Loucy (cell line): Measurements from ENCODE around the gene NLRC4.

Source experiments
- H2AFZ ChIP-seq: fragments of 200-600 bp; sonication (generic); 2 replicates; pipeline ENCODE4 v1.6.0; 2016; ENCODE audit warnings: antibody characterized with exemption, mild to moderate bottlenecking, low read length, moderate library complexity
- H3F3A ChIP-seq: fragments of 200-600 bp; 2 replicates; pipeline ENCODE4 v1.6.0; 2016; ENCODE audit warnings: antibody characterized with exemption, low read depth, mild to moderate bottlenecking
- H3K27me3 ChIP-seq: fragments of 200-600 bp; sonication (generic); 2 replicates; pipeline ENCODE4 v1.6.1; 2014; ENCODE audit warnings: low read length, mild to moderate bottlenecking; ENCODE audit not compliant: insufficient read depth, poor library complexity, severe bottlenecking
- H3K36me3 ChIP-seq: fragments of 200-600 bp; sonication (generic); 2 replicates; pipeline ENCODE4 v1.6.1; 2016; ENCODE audit warnings: low read length; ENCODE audit not compliant: insufficient read depth
- H3K4me1 ChIP-seq: fragments of 200-600 bp; sonication (generic); 2 replicates; pipeline ENCODE4 v1.5.1; 2014; ENCODE audit warnings: low read length, mild to moderate bottlenecking; ENCODE audit not compliant: insufficient read depth, poor library complexity, severe bottlenecking
- H3K4me2 ChIP-seq: fragments of 200-600 bp; sonication (generic); 2 replicates; pipeline ENCODE4 v1.6.0; 2014; ENCODE audit warnings: antibody characterized with exemption, low read length, low read depth, mild to moderate bottlenecking; ENCODE audit not compliant: poor library complexity, severe bottlenecking
- H3K4me3 ChIP-seq: fragments of 200-600 bp; sonication (generic); 2 replicates; pipeline ENCODE4 v1.5.1; 2014; ENCODE audit warnings: low read length, mild to moderate bottlenecking, mixed read lengths; ENCODE audit not compliant: poor library complexity, severe bottlenecking
- H3K79me2 ChIP-seq: fragments of 200-600 bp; sonication (generic); 2 replicates; pipeline ENCODE4 v1.6.1; 2014; ENCODE audit warnings: low read length; ENCODE audit not compliant: insufficient read depth
- H3K9ac ChIP-seq: fragments of 200-600 bp; sonication (generic); 2 replicates; pipeline ENCODE4 v1.6.0; 2014; ENCODE audit warnings: mild to moderate bottlenecking, low read depth, low read length, moderate library complexity; ENCODE audit not compliant: poor library complexity, severe bottlenecking
- H3K9me2 ChIP-seq: fragments of 200-600 bp; sonication (generic); replicated peaks from 2 replicates; pipeline ENCODE4 v1.6.1; 2016; ENCODE audit warnings: low read depth, low read length, mixed read lengths
- H3K9me3 ChIP-seq: fragments of 200-600 bp; sonication (generic); 2 replicates; pipeline ENCODE4 v1.6.1; 2014; ENCODE audit warnings: mild to moderate bottlenecking, antibody characterized with exemption, low read length, low read depth; ENCODE audit not compliant: insufficient read depth
- H4K20me1 ChIP-seq: fragments of 200-600 bp; sonication (generic); 2 replicates; pipeline ENCODE4 v1.6.0; 2014; ENCODE audit warnings: antibody characterized with exemption, low read length, mild to moderate bottlenecking; ENCODE audit not compliant: insufficient read depth, poor library complexity, severe bottlenecking
- EZH2phosphoT487 ChIP-seq: fragments of 200-600 bp; IDR thresholded peaks from 2 replicates; pipeline ENCODE4 v1.6.1; 2018; ENCODE audit warnings: antibody characterized with exemption, mild to moderate bottlenecking, moderate library complexity, borderline replicate concordance
- TF ChIP-seq, protein P1 (sequence below): fragments of 200-600 bp; sonication (generic); conservative IDR thresholded peaks from 2 replicates; pipeline ENCODE4 v1.5.1; 2014; ENCODE audit warnings: mild to moderate bottlenecking, antibody characterized with exemption, low read length

The NLRC4 gene

DNA sequence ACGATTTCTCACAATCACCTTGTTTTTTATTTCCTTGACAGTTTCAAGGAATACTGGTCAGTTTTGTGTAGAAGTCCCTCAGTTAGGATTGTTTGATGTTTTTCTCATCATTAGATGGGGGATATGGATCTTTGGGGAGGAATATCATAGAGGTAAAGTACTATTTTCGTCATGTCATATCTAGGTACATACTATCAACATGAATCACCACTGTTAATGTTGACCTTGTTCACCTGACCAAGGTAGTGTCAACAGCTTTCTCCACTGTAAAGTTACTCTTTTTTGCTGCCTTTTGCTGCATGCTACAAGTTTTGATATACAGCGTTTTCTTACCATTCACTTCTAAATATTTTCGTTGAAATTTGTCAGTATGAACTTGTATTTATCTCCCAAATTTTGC, 32.7 kb downstream of the NLRC4 start:
- Histone ChIP-seq H3F3A (no peaks in the 10 kb centered on the region), H4K20me1 (no peaks in the 10 kb centered on the region), H3K4me1 (no peaks in the 10 kb centered on the region), H3K79me2 (no peaks in the 10 kb centered on the region), H2AFZ (no peak overlapping the region), H3K4me3 (no peak overlapping the region), H3K27me3 (no peaks in the 10 kb centered on the region), H3K9me3 (no peaks in the 10 kb centered on the region), H3K36me3 (no peaks in the 10 kb centered on the region), H3K4me2 (no peak overlapping the region), H3K9me2 (no peaks in the 10 kb centered on the region), H3K9ac (no peak overlapping the region)
- TF ChIP-seq EZH2phosphoT487, result no peak
- TF ChIP-seq, protein P1, sequence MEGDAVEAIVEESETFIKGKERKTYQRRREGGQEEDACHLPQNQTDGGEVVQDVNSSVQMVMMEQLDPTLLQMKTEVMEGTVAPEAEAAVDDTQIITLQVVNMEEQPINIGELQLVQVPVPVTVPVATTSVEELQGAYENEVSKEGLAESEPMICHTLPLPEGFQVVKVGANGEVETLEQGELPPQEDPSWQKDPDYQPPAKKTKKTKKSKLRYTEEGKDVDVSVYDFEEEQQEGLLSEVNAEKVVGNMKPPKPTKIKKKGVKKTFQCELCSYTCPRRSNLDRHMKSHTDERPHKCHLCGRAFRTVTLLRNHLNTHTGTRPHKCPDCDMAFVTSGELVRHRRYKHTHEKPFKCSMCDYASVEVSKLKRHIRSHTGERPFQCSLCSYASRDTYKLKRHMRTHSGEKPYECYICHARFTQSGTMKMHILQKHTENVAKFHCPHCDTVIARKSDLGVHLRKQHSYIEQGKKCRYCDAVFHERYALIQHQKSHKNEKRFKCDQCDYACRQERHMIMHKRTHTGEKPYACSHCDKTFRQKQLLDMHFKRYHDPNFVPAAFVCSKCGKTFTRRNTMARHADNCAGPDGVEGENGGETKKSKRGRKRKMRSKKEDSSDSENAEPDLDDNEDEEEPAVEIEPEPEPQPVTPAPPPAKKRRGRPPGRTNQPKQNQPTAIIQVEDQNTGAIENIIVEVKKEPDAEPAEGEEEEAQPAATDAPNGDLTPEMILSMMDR, result no peak

DNA sequence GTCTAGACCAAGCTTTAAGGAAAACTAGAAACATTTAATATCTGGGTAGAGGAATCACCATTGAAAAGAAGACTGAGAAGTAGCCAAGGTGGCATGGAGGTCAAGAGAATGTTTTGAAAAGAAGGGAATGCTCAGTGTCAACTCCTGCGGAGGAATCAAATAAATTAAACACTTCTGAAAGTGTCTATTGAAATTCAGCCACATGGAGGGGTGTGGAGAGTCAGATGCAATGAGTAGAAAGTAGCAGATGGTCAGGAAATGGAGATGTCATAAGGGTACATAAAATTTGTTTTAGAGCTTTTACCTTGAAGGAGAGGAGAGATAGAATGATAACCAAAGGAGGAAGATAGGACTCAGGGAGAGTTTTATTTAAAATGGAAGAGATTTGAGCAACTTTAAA, 35.1 kb downstream of the NLRC4 start:
- Histone ChIP-seq H3K9me3 (no peaks in the 10 kb centered on the region), H3K9ac (no peak overlapping the region), H3K79me2 (no peaks in the 10 kb centered on the region), H3K4me1 (no peaks in the 10 kb centered on the region), H3K4me2 (no peak overlapping the region), H3F3A (no peaks in the 10 kb centered on the region), H3K9me2 (no peaks in the 10 kb centered on the region), H4K20me1 (no peaks in the 10 kb centered on the region), H3K27me3 (no peaks in the 10 kb centered on the region), H2AFZ (no peak overlapping the region), H3K4me3 (no peak overlapping the region), H3K36me3 (no peaks in the 10 kb centered on the region)
- TF ChIP-seq, protein P1, result no peak
- no peak for TF ChIP-seq EZH2phosphoT487

DNA sequence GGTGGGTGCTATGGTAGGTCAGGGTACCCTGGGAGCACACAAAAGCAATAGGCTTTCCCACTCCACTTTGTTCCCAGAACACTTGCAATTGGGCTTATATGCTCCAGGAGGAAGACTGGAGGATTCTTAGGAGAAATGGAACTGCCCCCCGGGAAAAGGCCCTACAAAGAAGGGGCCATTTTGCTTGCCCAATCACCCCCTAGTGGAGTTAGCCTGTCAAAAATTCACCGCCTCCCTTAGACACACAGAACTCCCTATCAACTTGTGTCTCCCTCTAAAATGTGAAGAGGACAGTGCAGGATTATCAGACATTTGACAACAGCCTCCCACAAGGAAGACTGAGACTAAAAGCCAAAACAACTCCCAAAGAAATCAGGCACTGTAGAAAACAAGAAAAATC, 36.5 kb downstream of the NLRC4 start:
- no peak overlapping the region for H3K9ac ChIP-seq
- no peak for TF ChIP-seq EZH2phosphoT487
- TF ChIP-seq, protein P1, result no peak

More for the DNA sequence above, 36.5 kb downstream of the NLRC4 start:
- Histone ChIP-seq H4K20me1 (no peaks in the 10 kb centered on the region), H3K79me2 (no peaks in the 10 kb centered on the region), H3F3A (no peaks in the 10 kb centered on the region), H2AFZ (no peak overlapping the region), H3K4me3 (no peak overlapping the region), H3K27me3 (no peaks in the 10 kb centered on the region), H3K4me2 (no peak overlapping the region), H3K9me2 (no peaks in the 10 kb centered on the region), H3K36me3 (peaks cover 5% of the 10 kb centered on the region; the same call in 1 of the 2 replicates), H3K4me1 (no peaks in the 10 kb centered on the region), H3K9me3 (no peaks in the 10 kb centered on the region)
